ENCODE results near the gene RFNG. TPM values are rescaled to one million over a fixed set of nuclear protein-coding genes. Genes with fewer than 3 reads are reported as not detected.

RFNG gene
- total RNA-seq, 1 donor from 2014 or later, result 21.1 TPM

DNA sequence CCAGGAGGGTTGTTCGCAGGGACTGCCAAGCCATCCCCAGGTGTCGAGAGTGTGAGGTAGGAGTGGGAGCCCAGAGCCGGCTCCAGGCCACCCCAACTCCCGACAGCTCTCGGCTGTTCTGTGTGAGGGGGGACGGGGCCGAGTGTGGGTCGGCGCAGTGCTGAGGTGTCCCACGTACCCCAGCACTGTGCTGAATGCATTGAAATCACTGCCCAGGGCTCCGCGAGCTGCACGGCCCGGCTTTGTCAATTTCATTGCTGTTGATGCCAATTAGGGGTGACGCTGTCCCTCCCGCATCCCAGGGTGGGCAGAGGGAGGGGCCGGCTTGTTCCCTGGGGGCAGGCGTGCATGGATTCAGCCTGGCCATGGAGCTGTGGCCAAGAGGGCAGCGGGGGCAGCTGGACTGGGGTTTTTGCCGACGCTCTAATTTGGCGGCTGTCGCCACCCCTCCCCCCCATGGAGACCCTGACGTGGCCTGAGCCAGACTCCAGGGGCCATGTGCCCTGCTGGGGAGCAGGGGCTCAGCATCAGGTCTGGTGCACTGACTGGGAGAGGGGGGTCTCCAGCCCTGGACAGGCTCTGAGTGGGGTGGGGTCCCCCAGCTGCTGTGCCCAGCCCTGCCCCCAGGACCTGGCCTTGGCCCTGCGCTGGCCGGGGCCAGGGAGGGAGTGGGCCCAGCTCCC is 43.2 kb downstream of the RFNG start:
- Histone ChIP-seq H3K9me3 (replicated peaks) (no peaks in the 10 kb centered on the region), H3K4me1 (peaks cover 62% of the 10 kb centered on the region), H3K27ac (replicated peaks) (no peak overlapping the region), H3K27me3 (ENCODE audit: low read depth) (no peaks in the 10 kb centered on the region), H3K36me3 (no peaks in the 10 kb centered on the region), H3K4me3 (no peak overlapping the region)
- TF ChIP-seq, protein P1, sequence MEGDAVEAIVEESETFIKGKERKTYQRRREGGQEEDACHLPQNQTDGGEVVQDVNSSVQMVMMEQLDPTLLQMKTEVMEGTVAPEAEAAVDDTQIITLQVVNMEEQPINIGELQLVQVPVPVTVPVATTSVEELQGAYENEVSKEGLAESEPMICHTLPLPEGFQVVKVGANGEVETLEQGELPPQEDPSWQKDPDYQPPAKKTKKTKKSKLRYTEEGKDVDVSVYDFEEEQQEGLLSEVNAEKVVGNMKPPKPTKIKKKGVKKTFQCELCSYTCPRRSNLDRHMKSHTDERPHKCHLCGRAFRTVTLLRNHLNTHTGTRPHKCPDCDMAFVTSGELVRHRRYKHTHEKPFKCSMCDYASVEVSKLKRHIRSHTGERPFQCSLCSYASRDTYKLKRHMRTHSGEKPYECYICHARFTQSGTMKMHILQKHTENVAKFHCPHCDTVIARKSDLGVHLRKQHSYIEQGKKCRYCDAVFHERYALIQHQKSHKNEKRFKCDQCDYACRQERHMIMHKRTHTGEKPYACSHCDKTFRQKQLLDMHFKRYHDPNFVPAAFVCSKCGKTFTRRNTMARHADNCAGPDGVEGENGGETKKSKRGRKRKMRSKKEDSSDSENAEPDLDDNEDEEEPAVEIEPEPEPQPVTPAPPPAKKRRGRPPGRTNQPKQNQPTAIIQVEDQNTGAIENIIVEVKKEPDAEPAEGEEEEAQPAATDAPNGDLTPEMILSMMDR (IDR thresholded peaks at IDR 0.05; ENCODE audit: borderline replicate concordance), result no peak
- DNase-seq, result no peak
- intact Hi-C loops (cut with micrococcal nuclease), result no loop called here

DNA sequence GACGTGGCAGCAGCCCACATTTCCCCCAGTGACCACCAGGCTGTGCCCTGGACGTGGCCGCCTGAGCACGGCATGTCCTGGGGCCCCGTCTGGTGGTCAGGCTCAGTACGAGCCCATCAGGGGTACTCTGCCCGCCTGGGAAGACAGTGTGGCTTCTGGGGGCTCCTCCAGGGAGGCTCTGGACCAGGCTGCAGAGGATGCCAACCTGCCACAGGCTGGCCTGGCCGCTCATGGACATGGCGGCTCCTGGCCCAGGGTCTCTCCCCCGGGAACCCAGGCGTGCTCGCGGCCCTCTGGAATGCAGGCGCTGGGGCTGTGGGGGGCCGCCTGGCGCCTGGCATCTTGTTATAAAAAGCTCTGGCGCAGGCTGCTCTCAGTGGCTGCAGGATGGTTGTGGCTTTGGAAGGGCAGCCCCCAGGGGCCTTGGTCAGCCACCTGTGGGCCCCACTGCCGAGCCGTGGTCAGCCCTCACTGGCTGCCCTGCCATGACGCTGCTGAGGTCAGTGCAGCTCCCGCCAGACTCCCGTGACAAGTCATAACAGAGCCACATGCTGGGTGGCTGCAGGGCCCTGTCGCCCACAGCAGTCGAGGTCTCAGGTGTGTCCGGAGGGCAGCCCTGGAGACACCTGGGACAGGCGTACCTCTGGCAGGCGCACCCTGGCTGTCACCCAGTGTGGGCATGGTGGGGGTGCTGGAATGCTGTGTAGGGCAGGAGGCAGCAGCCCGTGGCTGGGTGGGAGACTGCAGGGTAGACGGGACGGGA is 43.9 kb downstream of the RFNG start:
- Histone ChIP-seq H3K9me3 (replicated peaks) (no peaks in the 10 kb centered on the region), H3K4me1 (peaks cover 62% of the 10 kb centered on the region), H3K27ac (replicated peaks) (no peak overlapping the region), H3K36me3 (no peaks in the 10 kb centered on the region), H3K4me3 (no peak overlapping the region), H3K27me3 (ENCODE audit: low read depth) (no peaks in the 10 kb centered on the region)
- TF ChIP-seq, protein P1 (IDR thresholded peaks at IDR 0.05; ENCODE audit: borderline replicate concordance), result no peak
- DNase-seq, result no peak
- intact Hi-C loops (cut with micrococcal nuclease), result no loop called here

DNA sequence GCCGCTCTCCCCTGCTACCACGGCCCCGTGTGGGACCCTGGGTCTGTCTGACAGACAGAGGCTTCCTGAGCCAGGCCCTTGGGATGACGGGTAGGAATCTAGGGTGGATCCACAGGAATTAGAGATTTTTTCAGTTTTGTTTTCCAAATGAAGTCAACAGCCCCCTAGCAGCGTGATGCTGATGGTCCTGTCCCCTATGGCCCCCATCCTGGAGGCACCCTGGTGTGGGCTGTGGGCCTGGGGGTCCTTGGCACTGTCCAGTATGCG is 44.5 kb downstream of the RFNG start:
- Histone ChIP-seq H3K4me1 (peaks cover 62% of the 10 kb centered on the region), H3K27ac (replicated peaks) (no peak overlapping the region), H3K4me3 (no peak overlapping the region), H3K36me3 (no peaks in the 10 kb centered on the region), H3K27me3 (ENCODE audit: low read depth) (no peaks in the 10 kb centered on the region), H3K9me3 (replicated peaks) (no peaks in the 10 kb centered on the region)
- intact Hi-C loops (cut with micrococcal nuclease), result no loop called here
- DNase-seq, result no peak
- TF ChIP-seq, protein P1 (IDR thresholded peaks at IDR 0.05; ENCODE audit: borderline replicate concordance), result no peak

DNA sequence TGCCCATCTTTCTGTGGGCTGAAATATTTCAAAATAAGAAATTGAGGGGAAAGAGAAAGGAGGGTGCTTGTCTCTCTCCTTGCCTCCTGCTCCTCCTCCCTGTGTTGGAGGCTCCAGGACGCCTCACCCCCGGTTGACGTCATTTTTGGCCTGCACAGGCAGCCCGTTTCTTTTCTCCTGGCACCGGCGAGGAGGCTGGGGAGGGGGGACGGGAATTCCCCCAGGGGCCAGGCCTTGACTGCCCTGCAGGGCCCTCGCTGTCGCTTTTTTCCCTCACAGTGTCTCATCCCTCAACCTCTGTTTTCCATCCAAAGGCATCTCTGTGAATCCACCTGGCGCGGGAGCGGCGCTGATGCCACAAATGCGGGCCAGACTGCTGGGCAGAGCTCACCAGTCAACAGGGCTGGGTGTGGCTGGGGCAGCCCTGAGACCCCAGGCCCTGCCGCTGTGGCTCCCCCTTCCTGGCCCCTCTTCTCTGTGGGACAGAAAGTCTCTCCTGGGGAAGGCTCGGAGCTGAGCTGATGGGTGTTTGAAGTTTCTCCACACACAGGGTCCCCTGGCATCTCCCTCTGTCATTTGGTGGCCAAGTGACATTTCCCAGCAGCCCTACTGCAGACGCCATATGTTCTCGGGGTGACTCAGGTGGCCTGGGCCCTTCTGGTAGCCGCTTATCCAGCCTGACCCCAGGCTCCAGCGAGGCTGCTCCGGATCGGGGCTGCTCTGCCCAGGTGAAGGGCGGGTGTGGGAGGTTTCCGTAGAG is 45.0 kb downstream of the RFNG start:
- TF ChIP-seq, protein P1 (IDR thresholded peaks at IDR 0.05; ENCODE audit: borderline replicate concordance), result no peak
- no peak for DNase-seq
- peaks cover 61% of the 10 kb centered on the region for H3K4me1 ChIP-seq
- H3K36me3 ChIP-seq, result no peaks in the 10 kb centered on the region
- no peak overlapping the region for H3K4me3 ChIP-seq
- intact Hi-C loops (cut with micrococcal nuclease), result no loop called here
- no peaks in the 10 kb centered on the region for H3K9me3 ChIP-seq (replicated peaks)
- H3K27ac ChIP-seq (replicated peaks), result no peak overlapping the region
- no peaks in the 10 kb centered on the region for H3K27me3 ChIP-seq (ENCODE audit: low read depth)

DNA sequence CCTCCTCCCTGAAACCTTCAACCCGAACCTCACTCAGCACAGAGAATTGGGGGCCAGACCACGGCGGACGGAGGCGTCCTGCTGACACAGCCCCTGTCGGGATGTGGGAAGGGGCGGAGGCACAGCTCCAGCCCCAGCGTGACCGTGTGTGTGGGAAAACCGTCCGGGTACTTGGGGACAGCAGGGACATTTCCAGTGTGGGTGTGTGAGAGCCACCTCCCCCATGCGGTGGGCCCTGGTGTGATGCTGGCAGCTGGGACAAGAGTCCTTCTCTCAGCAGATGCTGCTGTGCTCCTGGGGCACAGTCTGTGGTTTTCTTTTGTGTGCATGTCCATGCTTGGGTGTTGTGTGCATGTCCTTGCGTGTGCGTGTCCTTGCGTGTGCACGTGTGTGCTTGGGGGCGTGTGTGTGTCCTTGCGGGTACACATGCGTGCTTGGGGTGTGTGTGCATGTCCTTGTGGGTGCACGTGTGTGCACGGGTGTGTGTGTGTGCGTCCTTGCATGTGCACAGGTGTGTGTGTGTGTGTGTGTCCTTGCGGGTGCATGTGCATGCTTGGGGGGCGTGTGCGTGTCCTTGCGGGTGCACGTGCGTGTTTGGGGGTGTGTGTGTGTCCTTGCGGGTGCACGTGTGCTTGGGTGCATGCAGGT is 45.8 kb downstream of the RFNG start:
- Histone ChIP-seq H3K27me3 (ENCODE audit: low read depth) (no peaks in the 10 kb centered on the region), H3K4me1 (peaks cover 61% of the 10 kb centered on the region)
- TF ChIP-seq, protein P1 (IDR thresholded peaks at IDR 0.05; ENCODE audit: borderline replicate concordance), result no peak

More for the DNA sequence above, 45.8 kb downstream of the RFNG start:
- DNase-seq, result no peak
- intact Hi-C loops (cut with micrococcal nuclease), result no loop called here
- H3K36me3 ChIP-seq, result no peaks in the 10 kb centered on the region
- no peaks in the 10 kb centered on the region for H3K9me3 ChIP-seq (replicated peaks)
- H3K4me3 ChIP-seq, result no peak overlapping the region
- no peak overlapping the region for H3K27ac ChIP-seq (replicated peaks)
